ENCODE measurements around the gene FGF8.

The FGF8 gene

DNA sequence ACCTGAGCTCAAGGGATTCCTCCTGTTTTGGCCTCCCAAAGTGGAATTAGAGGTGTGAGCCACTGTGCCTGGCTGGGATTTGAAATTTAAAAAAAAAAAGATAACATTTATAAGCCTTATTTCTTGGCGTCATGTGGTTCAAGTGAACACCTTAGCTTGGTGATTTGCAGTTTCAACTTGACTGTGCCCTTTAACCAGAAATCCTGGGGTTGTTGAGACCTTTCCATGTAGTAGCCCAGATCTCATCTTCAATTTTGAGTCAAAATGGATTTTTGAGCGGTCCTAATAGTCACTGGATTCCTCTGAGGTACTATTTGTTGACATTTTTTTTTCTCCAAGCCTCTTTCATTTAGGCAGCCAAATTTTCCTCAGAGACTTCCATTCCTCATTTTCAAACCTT is 51.5 kb downstream of the FGF8 start:
- DNase-seq = no peak

DNA sequence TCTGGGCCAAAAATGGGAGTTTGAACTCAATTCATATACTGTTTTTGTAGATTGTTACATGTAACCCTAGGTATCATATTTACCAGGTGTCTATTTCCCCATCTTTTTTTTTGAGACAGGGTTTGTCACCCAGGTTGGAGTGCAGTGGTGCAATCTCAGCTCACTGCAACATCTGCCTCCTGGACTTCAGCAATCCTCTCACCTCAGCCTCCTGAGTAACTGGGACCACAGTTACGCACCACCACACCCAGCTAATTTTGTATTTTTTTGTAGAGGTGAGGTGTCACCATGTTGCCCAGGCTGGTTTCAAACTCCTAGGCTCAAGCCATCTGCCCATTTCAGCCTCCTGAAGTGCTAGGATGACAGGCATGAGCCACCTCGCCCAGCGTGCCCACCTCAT is 52.7 kb downstream of the FGF8 start:
- DNase-seq = no peak

DNA sequence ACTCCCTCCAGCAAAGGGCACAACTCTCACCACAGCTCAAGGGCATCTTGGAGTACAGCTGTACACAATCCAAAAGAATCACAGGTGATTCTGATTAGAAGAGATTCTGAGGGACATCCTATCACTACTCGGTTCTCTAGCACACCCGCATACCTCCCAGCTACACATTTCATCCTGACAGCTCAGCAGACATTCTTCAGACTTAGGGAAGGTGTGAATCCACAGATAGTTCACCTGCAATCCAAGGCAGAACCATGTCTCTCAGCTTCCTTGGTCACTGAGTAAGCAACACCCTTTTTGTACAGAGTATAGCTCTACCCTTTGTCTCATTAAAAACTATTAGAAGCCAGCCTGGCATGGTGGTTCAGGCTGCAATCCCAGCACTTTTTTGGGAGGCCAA is 54.1 kb downstream of the FGF8 start:
- DNase-seq = no peak

DNA sequence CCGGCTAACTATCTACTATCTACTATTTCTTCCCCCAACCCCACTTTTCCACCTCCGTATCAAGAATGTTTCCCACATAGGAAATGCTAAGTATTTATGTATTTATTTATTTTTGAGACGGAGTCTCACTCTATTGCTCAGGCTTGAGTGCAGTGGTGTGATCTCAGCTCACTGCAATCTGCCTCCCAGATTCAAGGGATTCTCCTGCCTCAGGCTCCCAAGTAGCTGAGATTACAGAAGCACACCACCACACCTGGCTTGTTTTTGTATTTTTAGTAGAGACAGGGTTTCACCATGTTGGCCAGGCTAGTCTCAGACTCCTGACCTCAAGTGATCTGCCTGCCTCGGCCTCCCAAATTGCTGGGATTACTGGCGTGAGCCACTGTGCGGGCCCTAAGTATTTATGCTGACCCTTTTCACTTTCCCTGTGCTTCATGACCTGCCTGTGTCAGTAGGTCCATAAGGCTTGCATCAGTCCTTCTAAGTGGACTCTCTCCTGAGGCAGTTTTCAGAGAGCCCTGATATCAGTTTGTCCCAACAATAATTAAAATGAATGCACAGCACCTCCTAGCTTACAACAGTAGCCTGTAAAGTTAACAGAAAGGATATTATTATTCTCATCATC is 55.2 kb downstream of the FGF8 start:
- DNase-seq = no peak
